Measurements from ENCODE around the gene GZMH.

- TF ChIP-seq GATA2 (IDR thresholded peaks at IDR 0.05; ENCODE audit: low read depth, low read length) = no peak
- TF ChIP-seq GATA3 (IDR thresholded peaks at IDR 0.05; ENCODE audit: low read depth, low read length) = no peak
Measured at GRCh38 chr14:24595073-24595808, 14.2 kb downstream of the GZMH start.
